H1 (cell line): ENCODE data around the gene SPATA19. TPM values are rescaled to one million over a fixed set of nuclear protein-coding genes. Genes with fewer than 3 reads are reported as not detected.

Source experiments
- CTCF ChIA-PET: fragments of 300-600 bp; sonication (Branson Sonifier 250); formaldehyde crosslinking; loops from one replicate; lab custom pipeline; 2021; ENCODE audit not compliant: partially characterized antibody; lab: Charles Lee
- POLR2A ChIA-PET: fragments of 300-600 bp; sonication (Branson Sonifier 250); formaldehyde crosslinking; loops from one replicate; lab custom pipeline; 2021; ENCODE audit warnings: inconsistent platforms; ENCODE audit not compliant: partially characterized antibody; lab: Charles Lee
- DNase-seq, 2 experiments: peaks; one replicate each; pipeline versions ENCODE4 v3.0.0 to v3.0.0-alpha.2; 2010 to 2022; ENCODE audit warnings: low spot score in 2 of 2, low read depth in 1 of 2, mixed read lengths in 1 of 2
- FAIRE-seq: peaks from 2 replicates; lab custom pipeline; 2011; peaks lifted over from hg19 to GRCh38; lab: Jason Lieb, UNC
- H2AFZ ChIP-seq: 2 replicates; pipeline ENCODE4 v1.8.1; 2012; ENCODE audit warnings: low read length, inconsistent platforms
- H2AK5ac ChIP-seq: 2 replicates; pipeline ENCODE4 v1.6.1; 2013; ENCODE audit warnings: low read depth, low read length
- H2BK120ac ChIP-seq: replicated peaks from 2 replicates; pipeline ENCODE3; 2013; ENCODE audit warnings: low read depth, low read length, inconsistent platforms
- H2BK12ac ChIP-seq: 2 replicates; pipeline ENCODE4 v1.6.1; 2013; ENCODE audit warnings: low read depth, low read length
- H2BK15ac ChIP-seq: 2 replicates; pipeline ENCODE4 v1.6.1; 2013; ENCODE audit warnings: low read length
- H2BK20ac ChIP-seq: 2 replicates; pipeline ENCODE4 v1.6.1; 2013; ENCODE audit warnings: low read length
- H2BK5ac ChIP-seq: 2 replicates; pipeline ENCODE4 v1.6.1; 2013; ENCODE audit warnings: low read depth, low read length
- H3K14ac ChIP-seq: 2 replicates; pipeline ENCODE4 v1.6.1; 2013; ENCODE audit warnings: inconsistent platforms; ENCODE audit not compliant: insufficient read length
- H3K18ac ChIP-seq: 2 replicates; pipeline ENCODE4 v1.6.1; 2013; ENCODE audit warnings: low read length; ENCODE audit errors: extremely low read depth
- H3K23ac ChIP-seq: 2 replicates; pipeline ENCODE4 v1.6.1; 2013; ENCODE audit warnings: inconsistent platforms; ENCODE audit not compliant: insufficient read length
- H3K23me2 ChIP-seq: 2 replicates; pipeline ENCODE4 v1.6.1; 2013; ENCODE audit warnings: low read depth, low read length
- H3K27ac ChIP-seq: 2 replicates; pipeline ENCODE4 v1.6.1; 2011; ENCODE audit warnings: low read depth, low read length, inconsistent platforms
- H3K27me3 ChIP-seq, 4 experiments: replicated peaks in 1 of 4; 1 replicate in 1 of 4; 2 replicates in 3 of 4; pipeline versions ENCODE4 v1.6.1 to v1.8.1; 2011 to 2013; ENCODE audit warnings: low read length in 3 of 4, mild to moderate bottlenecking in 3 of 4, inconsistent platforms in 2 of 4, mixed read lengths in 2 of 4, moderate library complexity in 1 of 4; ENCODE audit not compliant: control insufficient read depth in 3 of 4, insufficient read depth in 3 of 4; ENCODE audit errors: extremely low read depth in 1 of 4
- H3K36me3 ChIP-seq, 4 experiments: 2 replicates each; pipeline versions ENCODE4 v1.6.1 to v1.8.1; 2011 to 2013; ENCODE audit warnings: mild to moderate bottlenecking in 4 of 4, low read length in 3 of 4, moderate library complexity in 2 of 4, control low read depth in 1 of 4, inconsistent platforms in 1 of 4; ENCODE audit not compliant: insufficient read depth in 4 of 4, control insufficient read depth in 2 of 4
- H3K4ac ChIP-seq: replicated peaks from 2 replicates; pipeline ENCODE3; 2013; ENCODE audit warnings: low read length, low read depth, mixed read lengths, inconsistent platforms; ENCODE audit not compliant: insufficient read length
- H3K4me1 ChIP-seq, 4 experiments: replicated peaks in 1 of 4; 1 replicate in 1 of 4; 2 replicates in 3 of 4; pipeline versions ENCODE4 v1.6.1 to v1.8.1; 2011 to 2013; ENCODE audit warnings: low read length in 3 of 4, inconsistent platforms in 2 of 4, mixed read lengths in 1 of 4; ENCODE audit not compliant: insufficient read depth in 4 of 4, control insufficient read depth in 3 of 4
- H3K4me2 ChIP-seq, 2 experiments: 2 replicates each; pipeline versions ENCODE4 v1.6.1 to v1.8.1; 2011 to 2013; ENCODE audit warnings: low read depth in 2 of 2, low read length in 2 of 2, control low read depth in 1 of 2, inconsistent platforms in 1 of 2, mild to moderate bottlenecking in 1 of 2; ENCODE audit not compliant: insufficient read depth in 1 of 2
- H3K4me3 ChIP-seq, 4 experiments: fragments of 200-600, 300-600 bp in 1 of 4; sonication (generic), shearing (Covaris generic), sonication (Bioruptor Twin) in 1 of 4; 2 replicates each; pipeline versions ENCODE4 v1.5.1 to v1.8.1; 2011 to 2016; ENCODE audit warnings: low read length in 4 of 4, low read depth in 3 of 4, control low read depth in 2 of 4, inconsistent platforms in 2 of 4, mild to moderate bottlenecking in 2 of 4, mixed read lengths in 1 of 4, moderate library complexity in 1 of 4; ENCODE audit not compliant: insufficient read depth in 2 of 4; ENCODE audit errors: extremely low read depth in 1 of 4
- H3K56ac ChIP-seq: replicated peaks from 2 replicates; pipeline ENCODE3; 2013; ENCODE audit warnings: low read depth, mild to moderate bottlenecking, mixed read lengths, low read length, inconsistent platforms; ENCODE audit not compliant: insufficient read length
- H3K79me1 ChIP-seq: 2 replicates; pipeline ENCODE4 v1.6.1; 2013; ENCODE audit warnings: low read depth, low read length, control low read depth
- H3K79me2 ChIP-seq, 2 experiments: 2 replicates each; pipeline versions ENCODE4 v1.6.1 to v1.8.1; 2012 to 2013; ENCODE audit warnings: low read length in 2 of 2, mild to moderate bottlenecking in 2 of 2, inconsistent platforms in 1 of 2; ENCODE audit not compliant: insufficient read depth in 2 of 2, control insufficient read depth in 1 of 2
- H3K9ac ChIP-seq, 4 experiments: replicated peaks in 1 of 4; 1 replicate in 1 of 4; 2 replicates in 3 of 4; pipeline versions ENCODE4 v1.6.1 to v1.8.1; 2011 to 2013; ENCODE audit warnings: low read depth in 3 of 4, low read length in 3 of 4, control low read depth in 2 of 4, mild to moderate bottlenecking in 2 of 4, moderate library complexity in 2 of 4, inconsistent platforms in 1 of 4; ENCODE audit errors: extremely low read depth in 1 of 4
- H3K9me3 ChIP-seq, 2 experiments: 2 replicates each; pipeline versions ENCODE4 v1.6.1 to v1.8.1; 2012 to 2013; ENCODE audit warnings: mild to moderate bottlenecking in 2 of 2, moderate library complexity in 2 of 2, control low read depth in 1 of 2, inconsistent platforms in 1 of 2, low read depth in 1 of 2, low read length in 1 of 2, mixed read lengths in 1 of 2; ENCODE audit not compliant: insufficient read depth in 2 of 2
- H4K20me1 ChIP-seq, 2 experiments: replicated peaks in 1 of 2; 2 replicates each; pipeline versions ENCODE3 to v1.8.1; 2011 to 2013; ENCODE audit warnings: inconsistent platforms in 2 of 2, low read length in 2 of 2, mild to moderate bottlenecking in 1 of 2; ENCODE audit not compliant: insufficient read depth in 2 of 2, control insufficient read depth in 1 of 2
- H4K5ac ChIP-seq: 2 replicates; pipeline ENCODE4 v1.6.1; 2013; ENCODE audit warnings: low read length, low read depth, mixed read lengths, inconsistent platforms; ENCODE audit not compliant: insufficient read length
- H4K8ac ChIP-seq: 2 replicates; pipeline ENCODE4 v1.8.0; 2013; ENCODE audit warnings: mild to moderate bottlenecking, moderate library complexity, low read length, inconsistent platforms; ENCODE audit not compliant: insufficient read depth; ENCODE audit errors: extremely low read depth
- H4K91ac ChIP-seq: replicated peaks from 2 replicates; pipeline ENCODE3; 2013; ENCODE audit warnings: low read length, mixed read lengths, inconsistent platforms; ENCODE audit not compliant: insufficient read length
- CTCF ChIP-seq, 3 experiments: IDR thresholded peaks; 1 replicate in 2 of 3; 2 replicates in 1 of 3; pipeline versions ENCODE4 v1.5.1 to v1.6.1; 2011; ENCODE audit warnings: low read length in 3 of 3, mild to moderate bottlenecking in 3 of 3, inconsistent platforms in 2 of 3, low read depth in 1 of 3, moderate library complexity in 1 of 3; ENCODE audit not compliant: insufficient read depth in 1 of 3; ENCODE audit errors: control extremely low read depth in 1 of 3
- RAD21 ChIP-seq, 2 experiments: IDR thresholded peaks in 1 of 2; conservative IDR thresholded peaks in 1 of 2; 2 replicates each; pipeline ENCODE4 v1.6.1; 2011; ENCODE audit warnings: low read depth in 2 of 2, low read length in 2 of 2, improper control_type of control experiment in 1 of 2, inconsistent platforms in 1 of 2, mild to moderate bottlenecking in 1 of 2, moderate library complexity in 1 of 2
- WGBS, 2 experiments: shearing (Covaris generic) in 1 of 2; methylation state at CpG; one replicate each; pipeline versions ENCODE4 v1.1.6 to v1.1.7; 2013 to 2015; ENCODE audit warnings: low lambda C conversion rate in 2 of 2, mixed read lengths in 2 of 2, inconsistent platforms in 1 of 2, low coverage in 1 of 2, missing lambda C conversion rate in 1 of 2; ENCODE audit not compliant: insufficient replicate concordance in 2 of 2, insufficient coverage in 1 of 2, insufficient read length in 1 of 2; ENCODE audit errors: extremely low coverage in 1 of 2, missing lambda C conversion rate in 1 of 2; 5-methylcytosine and 5-hydroxymethylcytosine counted together
- polyA plus RNA-seq, 7 experiments: library from polyadenylated mRNA; depleted of rRNA in 3 of 7; stranded (reverse) in 5 of 7; unstranded in 2 of 7; fragments of >200 nt in 5 of 7; fragments of 200-250 nt in 2 of 7; gene quantifications; 1 replicate in 5 of 7; 2 replicates in 1 of 7; 4 replicates in 1 of 7; pipeline versions ENCODE4 v1.2.1 to v1.2.3, GENCODE V29; 2011 to 2013; ENCODE audit warnings: missing spikeins in 2 of 7, mixed read lengths in 2 of 7
- total RNA-seq: library from RNA; stranded (reverse); fragmentation: NEBNext Ultra II Directional; extraction: Animal tissue kit (Norgen Biotek cat#: 25700); gene quantifications from 2 replicates; pipeline ENCODE4 v1.2.1, GENCODE V29; 2021
- TF ChIP-seq, protein P1 (sequence below): IDR thresholded peaks from 2 replicates; pipeline ENCODE4 v1.6.1; 2011; ENCODE audit warnings: low read depth, mild to moderate bottlenecking, low read length; ENCODE audit not compliant: insufficient read depth

SPATA19 gene
- total and polyA plus RNA-seq, 2 of the 8 experiments (the other 6 are each of a cell fraction or from before 2014, with no cell fraction given) = not detected

DNA sequence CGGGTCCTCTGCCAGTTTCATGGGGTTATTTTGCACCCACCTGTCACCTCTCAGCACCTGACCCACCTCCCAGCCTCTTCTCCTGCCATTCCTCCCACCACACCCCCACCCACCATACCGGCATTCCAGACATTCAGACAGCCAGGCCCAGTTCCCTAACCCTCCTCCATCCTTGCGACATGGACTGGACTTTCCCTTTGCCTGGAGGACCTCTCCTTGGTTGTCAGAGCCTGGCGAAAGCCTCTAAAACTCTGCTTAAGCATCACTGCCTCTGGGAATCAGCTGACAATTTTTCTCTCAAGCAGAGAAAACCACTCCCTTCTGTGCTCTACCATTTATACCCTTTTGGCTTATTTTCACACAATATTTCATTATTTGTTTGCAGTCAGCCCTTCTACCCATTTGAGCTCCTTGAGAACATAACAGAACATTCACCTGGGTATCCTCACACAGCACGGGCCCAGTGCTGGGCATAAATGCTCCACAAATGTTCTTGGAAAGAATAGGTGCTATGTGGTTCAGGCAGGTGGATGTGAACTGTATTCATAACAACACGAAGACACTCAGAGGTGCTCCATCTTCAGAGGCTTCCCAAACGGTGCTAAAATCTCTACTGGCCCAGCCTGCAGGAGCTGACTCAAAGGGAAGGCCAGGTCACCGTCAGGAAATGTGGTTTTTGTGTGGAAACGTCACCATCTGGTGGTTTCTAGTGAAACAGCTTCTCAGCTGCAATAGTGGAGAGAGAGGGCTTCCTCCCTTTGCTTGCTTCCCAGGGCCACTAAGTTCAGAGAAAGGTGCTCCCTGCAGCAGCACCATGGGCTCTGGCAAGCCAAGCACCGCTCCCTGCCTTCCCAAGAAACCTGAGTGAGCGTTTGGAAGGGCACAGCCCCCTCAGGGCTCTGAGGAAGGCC, 10.4 kb downstream of the SPATA19 start:
- FAIRE-seq = peak; percentile 96
- Histone ChIP-seq H3K9ac (no peak overlapping the region), H4K8ac (peak overlapping the region; percentile 92; the same call in 1 of the 2 replicates), H3K18ac (no peak overlapping the region; the same call in 1 of the 2 replicates), H2BK20ac (no peak overlapping the region), H4K5ac (no peak overlapping the region), H3K79me2 (no peaks in the 10 kb centered on the region), H3K14ac (no peak overlapping the region), H2BK15ac (peak overlapping the region; percentile 10; the same call in 1 of the 2 replicates), H3K4me2 (no peak overlapping the region), H3K27me3 (no peaks in the 10 kb centered on the region), H3K27ac (no peak overlapping the region), H2AFZ (peak overlapping the region; percentile 75), H3K36me3 (no peaks in the 10 kb centered on the region), H2BK12ac (0 out of 2 replicates have a peak overlapping the region, but pooled peaks have one; percentile 2), H3K23me2 (no peaks in the 10 kb centered on the region), H2AK5ac (no peak overlapping the region), H3K56ac (no peak overlapping the region), H4K91ac (peak overlapping the region; percentile 35), H3K79me1 (no peaks in the 10 kb centered on the region; the same call in 1 of the 2 replicates), H3K4me1 (peaks cover 0 to 2% (median 0%) of the 10 kb centered on the region in 4 experiments; a peak in 3 of 7 replicates), H4K20me1 (no peaks in the 10 kb centered on the region), H3K4me3 (no peak overlapping the region), H2BK5ac (0 out of 2 replicates have a peak overlapping the region, but pooled peaks have one; percentile 22), H3K4ac (no peak overlapping the region), H3K23ac (no peak overlapping the region), H2BK120ac (no peak overlapping the region), H3K9me3 (peaks cover 6 to 9% of the 10 kb centered on the region in 2 experiments; a peak in 2 of 4 replicates)
- peak; percentile 68 to 78 for DNase-seq
- WGBS, 2 experiments = 52% methylated on average over 10 of the region's 11 CpGs; no CpG with 5 or more reads in 1 of the 2 experiments
- CTCF ChIA-PET = interaction anchor here (0.6 to 8.4 kb wide), 61 partner anchors 8 to 771 kb away, joined by 3 to 97 read pairs (median 4); partner anchors contain the start of gene SPATA19
- POLR2A ChIA-PET = interaction anchor here (1.3 kb wide), 1 partner anchor 764 kb away, joined by 3 read pairs; no protein-coding TSS in a partner anchor
- TF ChIP-seq, protein P1, sequence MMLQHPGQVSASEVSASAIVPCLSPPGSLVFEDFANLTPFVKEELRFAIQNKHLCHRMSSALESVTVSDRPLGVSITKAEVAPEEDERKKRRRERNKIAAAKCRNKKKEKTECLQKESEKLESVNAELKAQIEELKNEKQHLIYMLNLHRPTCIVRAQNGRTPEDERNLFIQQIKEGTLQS = no peak
- TF ChIP-seq RAD21 (IDR thresholded peaks at IDR 0.05 in 1 of 2, conservative IDR thresholded peaks at IDR 0.05 in 1 of 2; ENCODE audit: low read depth in 2 of 2, low read length in 2 of 2) (peak; percentile 97), CTCF (IDR thresholded peaks at IDR 0.05; ENCODE audit: control extremely low read depth in 1 of 3, insufficient read depth in 1 of 3, low read depth in 1 of 3, low read length in 3 of 3) (peak; percentile 58 to 93 (median 89))
